IMR-90 (cell line): ENCODE results near the gene LHFPL3. TPM values are rescaled to one million over a fixed set of nuclear protein-coding genes. Genes with fewer than 3 reads are reported as not detected.

Experiments
- ATAC-seq: fragments of 200-7000 bp; cut with Tn5 transposase; 2 replicates; pipeline ENCODE4 v1.9.1; 2020; ENCODE audit warnings: low read depth, mild to moderate bottlenecking, moderate library complexity
- BruUV-seq: library from RNA; stranded (reverse); fragments of 400-500 nt; replicated peaks from 2 replicates; lab custom pipeline; 2021; lab: Mats Ljungman, UMichigan
- CTCF ChIA-PET: fragments of 300-600 bp; formaldehyde crosslinking; extraction: SDS; loops from one replicate; lab custom pipeline; 2021; ENCODE audit warnings: antibody characterized with exemption; lab: Yijun Ruan, JAX
- POLR2A ChIA-PET: fragments of 300-600 bp; sonication (Branson Sonifier 250); formaldehyde crosslinking; loops from one replicate; lab custom pipeline; 2022; ENCODE audit warnings: antibody characterized with exemption; ENCODE audit not compliant: unreplicated experiment; lab: Charles Lee
- DNase-seq: peaks from one replicate; pipeline ENCODE4 v3.0.0; 2013
- H2AFZ ChIP-seq: replicated peaks from 2 replicates; pipeline ENCODE3; 2013; ENCODE audit warnings: low read length, mild to moderate bottlenecking; ENCODE audit not compliant: poor library complexity
- H2AK5ac ChIP-seq: 2 replicates; pipeline ENCODE4 v1.6.1; 2013; ENCODE audit warnings: low read depth, low read length, inconsistent platforms
- H2AK9ac ChIP-seq: replicated peaks from 2 replicates; pipeline ENCODE3; 2013; ENCODE audit warnings: mild to moderate bottlenecking, low read depth, low read length, moderate library complexity; ENCODE audit not compliant: poor library complexity
- H2BK120ac ChIP-seq: 2 replicates; pipeline ENCODE4 v1.6.1; 2013; ENCODE audit warnings: low read depth, low read length, inconsistent platforms
- H2BK15ac ChIP-seq: 3 replicates; pipeline ENCODE4 v1.6.1; 2013; ENCODE audit warnings: low read depth, low read length, inconsistent platforms
- H2BK20ac ChIP-seq: 2 replicates; pipeline ENCODE4 v1.6.1; 2013; ENCODE audit warnings: low read depth, mild to moderate bottlenecking, inconsistent platforms, low read length, moderate library complexity
- H2BK5ac ChIP-seq: 2 replicates; pipeline ENCODE4 v1.6.1; 2013; ENCODE audit warnings: mild to moderate bottlenecking, low read depth, low read length, inconsistent platforms; ENCODE audit not compliant: poor library complexity, severe bottlenecking
- H3K14ac ChIP-seq: replicated peaks from 2 replicates; pipeline ENCODE4 v1.6.1; 2013; ENCODE audit warnings: low read depth, low read length, inconsistent platforms
- H3K18ac ChIP-seq: 2 replicates; pipeline ENCODE4 v1.6.1; 2013; ENCODE audit warnings: low read depth, low read length, control low read depth
- H3K23ac ChIP-seq: 2 replicates; pipeline ENCODE4 v1.6.1; 2013; ENCODE audit warnings: low read depth, low read length, inconsistent platforms
- H3K27ac ChIP-seq: 2 replicates; pipeline ENCODE4 v1.5.1; 2013; ENCODE audit warnings: mild to moderate bottlenecking, control low read depth, low read length; ENCODE audit not compliant: insufficient read depth
- H3K27me3 ChIP-seq: 2 replicates; pipeline ENCODE4 v1.6.1; 2013; ENCODE audit warnings: low read length; ENCODE audit not compliant: control insufficient read depth, insufficient read depth
- H3K36me3 ChIP-seq: 2 replicates; pipeline ENCODE4 v1.6.1; 2013; ENCODE audit warnings: low read length, mixed read lengths; ENCODE audit not compliant: control insufficient read depth, insufficient read depth
- H3K4ac ChIP-seq: 2 replicates; pipeline ENCODE4 v1.6.1; 2013; ENCODE audit warnings: low read depth, low read length, inconsistent platforms
- H3K4me1 ChIP-seq: 2 replicates; pipeline ENCODE4 v1.6.1; 2013; ENCODE audit warnings: low read length, mixed read lengths; ENCODE audit not compliant: control insufficient read depth, insufficient read depth
- H3K4me2 ChIP-seq: 2 replicates; pipeline ENCODE4 v1.6.1; 2013; ENCODE audit warnings: low read depth, mild to moderate bottlenecking, control low read depth, low read length, moderate library complexity
- H3K4me3 ChIP-seq: 2 replicates; pipeline ENCODE4 v1.5.1; 2013; ENCODE audit warnings: low read depth, mild to moderate bottlenecking, control low read depth, low read length, moderate library complexity; ENCODE audit not compliant: insufficient read depth
- H3K56ac ChIP-seq: 2 replicates; pipeline ENCODE4 v1.6.1; 2013; ENCODE audit warnings: low read length, inconsistent platforms; ENCODE audit not compliant: insufficient read depth; ENCODE audit errors: extremely low read depth
- H3K79me1 ChIP-seq, 2 experiments: 2 replicates each; pipeline ENCODE4 v1.6.1; 2013; ENCODE audit warnings: low read length in 2 of 2, inconsistent platforms in 1 of 2, low read depth in 1 of 2
- H3K9ac ChIP-seq: 2 replicates; pipeline ENCODE4 v1.6.1; 2013; ENCODE audit warnings: low read depth, low read length, control low read depth
- H3K9me1 ChIP-seq: 2 replicates; pipeline ENCODE4 v1.6.1; 2013; ENCODE audit warnings: low read length, inconsistent platforms; ENCODE audit not compliant: insufficient read depth
- H3K9me3 ChIP-seq: 2 replicates; pipeline ENCODE4 v1.6.1; 2013; ENCODE audit warnings: low read length; ENCODE audit not compliant: control insufficient read depth, insufficient read depth
- H4K20me1 ChIP-seq: 2 replicates; pipeline ENCODE4 v1.6.1; 2013; ENCODE audit warnings: low read length, inconsistent platforms; ENCODE audit not compliant: insufficient read depth
- H4K5ac ChIP-seq: 2 replicates; pipeline ENCODE4 v1.6.1; 2013; ENCODE audit warnings: mild to moderate bottlenecking, low read depth, low read length, control low read depth
- H4K8ac ChIP-seq, 2 experiments: 2 replicates each; pipeline ENCODE4 v1.6.1; 2013; ENCODE audit warnings: low read depth in 2 of 2, low read length in 2 of 2, control low read depth in 1 of 2, inconsistent platforms in 1 of 2
- H4K91ac ChIP-seq: 2 replicates; pipeline ENCODE4 v1.6.1; 2013; ENCODE audit warnings: low read depth, low read length, inconsistent platforms; ENCODE audit not compliant: insufficient read depth
- BHLHE40 ChIP-seq: fragments of 150-350 bp; IDR thresholded peaks from 2 replicates; pipeline ENCODE4 v1.6.1; 2016; ENCODE audit warnings: mild to moderate bottlenecking, low read depth, low read length
- CEBPB ChIP-seq: IDR thresholded peaks from 2 replicates; pipeline ENCODE4 v1.6.1; 2012; ENCODE audit warnings: low read depth, low read length, improper control_type of control experiment
- FOS ChIP-seq: fragments of 150-350 bp; IDR thresholded peaks from 2 replicates; pipeline ENCODE4 v1.6.1; 2016; ENCODE audit warnings: low read depth, low read length
- MAFK ChIP-seq: IDR thresholded peaks from 2 replicates; pipeline ENCODE4 v1.6.1; 2012; ENCODE audit warnings: low read depth, low read length, improper control_type of control experiment
- MAZ ChIP-seq: IDR thresholded peaks from 2 replicates; pipeline ENCODE4 v1.6.1; 2012; ENCODE audit warnings: low read depth, mild to moderate bottlenecking, low read length, improper control_type of control experiment, moderate library complexity, borderline replicate concordance
- MXI1 ChIP-seq: IDR thresholded peaks from 2 replicates; pipeline ENCODE4 v1.6.1; 2012; ENCODE audit warnings: low read depth, mild to moderate bottlenecking, low read length, moderate library complexity, borderline replicate concordance
- NFE2L2 ChIP-seq: fragments of 150-350 bp; IDR thresholded peaks from 2 replicates; pipeline ENCODE4 v1.6.1; 2016; ENCODE audit warnings: low read depth, mild to moderate bottlenecking, low read length
- POLR2A ChIP-seq: IDR thresholded peaks from 2 replicates; pipeline ENCODE4 v1.6.1; 2012; ENCODE audit warnings: mild to moderate bottlenecking, low read depth, low read length
- RAD21 ChIP-seq: IDR thresholded peaks from 2 replicates; pipeline ENCODE4 v1.6.1; 2012; ENCODE audit warnings: low read length, improper control_type of control experiment
- RFX5 ChIP-seq: IDR thresholded peaks from 2 replicates; pipeline ENCODE4 v1.8.0; 2012; ENCODE audit warnings: low read depth, mild to moderate bottlenecking, low read length, moderate library complexity
- SMC3 ChIP-seq: fragments of 150-350 bp; IDR thresholded peaks from 2 replicates; pipeline ENCODE4 v1.6.1; 2016; ENCODE audit warnings: low read depth, mild to moderate bottlenecking, antibody characterized with exemption, low read length, moderate library complexity
- WGBS, 2 experiments: methylation state at CpG; one replicate each; pipeline versions ENCODE4 v1.1.5 to v1.1.7; 2013; ENCODE audit warnings: missing lambda C conversion rate in 2 of 2; ENCODE audit not compliant: insufficient read length in 1 of 2; ENCODE audit errors: extremely low coverage in 2 of 2; 5-methylcytosine and 5-hydroxymethylcytosine counted together
- dilution Hi-C: fragments of 300-500 bp; cut with HindIII; formaldehyde crosslinking; loops from one replicate; pipeline ENCODE4 v1.14.3; 2018; ENCODE audit warnings: low sequenced_read_pairs; ENCODE audit not compliant: unreplicated experiment
- in situ Hi-C: fragments of 300-500 bp; cut with MboI; formaldehyde crosslinking; loops from 3 replicates; pipeline ENCODE4 v1.14.3; 2019; ENCODE audit warnings: low sequenced_read_pairs, inconsistent platforms, mixed read lengths
- intact Hi-C: fragments of 100-400 bp; cut with micrococcal nuclease; formaldehyde crosslinking; loops from 2 replicates; pipeline ENCODE4 v1.10.0; 2022
- polyA plus RNA-seq, 3 experiments: library from polyadenylated mRNA; depleted of rRNA; stranded (reverse); fragments of >200 nt; gene quantifications; 2 replicates each; pipeline ENCODE4 v1.2.3, GENCODE V29; 2012; ENCODE audit warnings: low replicate concordance in 1 of 3
- total RNA-seq: library from RNA; depleted of rRNA; stranded (reverse); fragments of >200 nt; gene quantifications from 2 replicates; pipeline ENCODE4 v1.2.3, GENCODE V29; 2012
- TF ChIP-seq, protein P1 (sequence below): fragments of 150-350 bp; IDR thresholded peaks from 2 replicates; pipeline ENCODE4 v1.6.1; 2016; ENCODE audit warnings: low read depth, mild to moderate bottlenecking, low read length, moderate library complexity, borderline replicate concordance
- TF ChIP-seq, protein P2 (sequence below): fragments of 150-350 bp; IDR thresholded peaks from 2 replicates; pipeline ENCODE4 v1.6.1; 2017; ENCODE audit warnings: mild to moderate bottlenecking, antibody characterized with exemption, low read length, low read depth

The LHFPL3 gene
- total and polyA plus RNA-seq, 2 of the 4 experiments (the other 2 are of a cell fraction) = not detected

DNA sequence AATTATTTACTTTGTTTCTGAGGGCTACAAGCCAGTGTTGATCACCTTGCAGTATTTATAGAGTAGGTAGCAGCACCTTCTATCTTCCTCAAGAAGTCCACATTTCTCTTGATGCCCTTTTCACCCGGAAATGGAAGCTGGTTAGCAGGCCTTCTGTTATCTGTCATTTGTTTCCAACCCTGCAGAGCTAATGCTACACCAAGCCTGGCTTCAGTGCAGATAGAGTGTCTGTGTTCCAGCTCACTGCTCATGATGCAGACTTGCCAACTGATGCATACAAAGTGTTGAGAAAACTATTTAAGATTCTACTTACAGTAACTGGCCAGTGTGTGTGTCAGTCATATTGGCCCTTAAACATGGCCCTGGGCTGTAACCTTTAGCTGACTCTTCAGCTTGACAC lies 301.0 kb downstream of the LHFPL3 start:
- H4K5ac ChIP-seq = no peak overlapping the region
- TF ChIP-seq SMC3 (no peak), NFE2L2 (no peak), MAFK (no peak), MXI1 (no peak), FOS (no peak), MAZ (no peak), BHLHE40 (no peak), CEBPB (no peak), RAD21 (no peak), POLR2A (no peak), RFX5 (no peak)
- TF ChIP-seq, protein P1, sequence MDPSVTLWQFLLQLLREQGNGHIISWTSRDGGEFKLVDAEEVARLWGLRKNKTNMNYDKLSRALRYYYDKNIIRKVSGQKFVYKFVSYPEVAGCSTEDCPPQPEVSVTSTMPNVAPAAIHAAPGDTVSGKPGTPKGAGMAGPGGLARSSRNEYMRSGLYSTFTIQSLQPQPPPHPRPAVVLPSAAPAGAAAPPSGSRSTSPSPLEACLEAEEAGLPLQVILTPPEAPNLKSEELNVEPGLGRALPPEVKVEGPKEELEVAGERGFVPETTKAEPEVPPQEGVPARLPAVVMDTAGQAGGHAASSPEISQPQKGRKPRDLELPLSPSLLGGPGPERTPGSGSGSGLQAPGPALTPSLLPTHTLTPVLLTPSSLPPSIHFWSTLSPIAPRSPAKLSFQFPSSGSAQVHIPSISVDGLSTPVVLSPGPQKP = no peak
- TF ChIP-seq, protein P2, sequence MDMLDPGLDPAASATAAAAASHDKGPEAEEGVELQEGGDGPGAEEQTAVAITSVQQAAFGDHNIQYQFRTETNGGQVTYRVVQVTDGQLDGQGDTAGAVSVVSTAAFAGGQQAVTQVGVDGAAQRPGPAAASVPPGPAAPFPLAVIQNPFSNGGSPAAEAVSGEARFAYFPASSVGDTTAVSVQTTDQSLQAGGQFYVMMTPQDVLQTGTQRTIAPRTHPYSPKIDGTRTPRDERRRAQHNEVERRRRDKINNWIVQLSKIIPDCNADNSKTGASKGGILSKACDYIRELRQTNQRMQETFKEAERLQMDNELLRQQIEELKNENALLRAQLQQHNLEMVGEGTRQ = no peak
- no peak overlapping the region for H3K27ac ChIP-seq
- H3K9me1 ChIP-seq = no peaks in the 10 kb centered on the region
- H3K4me3 ChIP-seq = no peak overlapping the region
- H2BK120ac ChIP-seq = no peak overlapping the region
- H3K9me3 ChIP-seq = no peaks in the 10 kb centered on the region
- no peak overlapping the region for H4K8ac ChIP-seq
- H4K91ac ChIP-seq = no peak overlapping the region
- no peaks in the 10 kb centered on the region for H4K20me1 ChIP-seq
- no peak overlapping the region for H2AK9ac ChIP-seq
- H3K4me1 ChIP-seq = no peaks in the 10 kb centered on the region
- no peak for ATAC-seq
- no peak for DNase-seq
- WGBS, 2 experiments = no CpG with 5 or more reads among the region's 1 CpG
- H3K36me3 ChIP-seq = no peaks in the 10 kb centered on the region
- ChIA-PET CTCF (interaction anchor here (2.1 kb wide), 1 partner anchor 14 kb away, joined by 5 read pairs; no protein-coding TSS in a partner anchor), POLR2A (no interaction called here)
- dilution Hi-C loops (no loop called here), intact Hi-C loops (no loop called here), in situ Hi-C loops (no loop called here)
- H2BK15ac ChIP-seq = no peak overlapping the region
- H3K23ac ChIP-seq = no peak overlapping the region
- H2AFZ ChIP-seq = no peak overlapping the region
- no peak overlapping the region for H3K14ac ChIP-seq
- H2BK20ac ChIP-seq = no peak overlapping the region
- no peaks in the 10 kb centered on the region for H3K79me1 ChIP-seq
- H3K9ac ChIP-seq = no peak overlapping the region
- no peak overlapping the region for H3K18ac ChIP-seq
- no TSS peak for BruUV-seq
- no peak overlapping the region for H2AK5ac ChIP-seq
- H3K4me2 ChIP-seq = no peak overlapping the region
- H3K27me3 ChIP-seq = no peaks in the 10 kb centered on the region
- H3K56ac ChIP-seq = no peak overlapping the region
- no peak overlapping the region for H3K4ac ChIP-seq
- H2BK5ac ChIP-seq = no peak overlapping the region
